ENCODE data around the gene KLF11. TPM values are rescaled to one million over a fixed set of nuclear protein-coding genes. Genes with fewer than 3 reads are reported as not detected.
A peak's percentile ranks its signal among the peaks of the same experiment; 100 is the strongest.

The KLF11 gene
- polyA plus RNA-seq, 2 of the 4 experiments (the other 2 are of a cell fraction): 2.8 to 8.2 TPM

GRCh38 chr2:10079266-10079869 is 36.0 kb downstream of the KLF11 start:
- ATAC-seq (peak; percentile 75 to 82), DNase-seq (ENCODE audit: low read depth in 1 of 2, low spot score in 1 of 2) (peak; percentile 36 to 58), FAIRE-seq (no peak)
- H3K9me3 ChIP-seq: no peaks in the 10 kb centered on the region
- peak overlapping the region; percentile 75 for H3K4me2 ChIP-seq
- TF ChIP-seq PHF8 (IDR thresholded peaks at IDR 0.05; ENCODE audit: borderline replicate concordance, low read depth): peak; percentile 37; the same call in 1 of the 2 replicates
- TF ChIP-seq TFCP2L1 (CRISPR knock-in tag; IDR thresholded peaks at IDR 0.05): no peak
- H3K4me1 ChIP-seq: 0 out of 3 replicates have a peak, but pooled peaks cover 3% of the 10 kb centered on the region
- WGBS (ENCODE audit: missing lambda C conversion rate): 15% methylated on average over 33 of the region's 53 CpGs
- ChIA-PET POLR2A (interaction anchor here (0.8 to 1.3 kb wide), 2 partner anchors 12 to 40 kb away, joined by 3 to 5 read pairs; no protein-coding TSS in a partner anchor), CTCF (interaction anchor here (0.5 to 27.5 kb wide), 27 partner anchors 8 to 581 kb away, joined by 3 to 612 read pairs (median 4); no protein-coding TSS in a partner anchor)
- peak overlapping the region; percentile 70 for H3K4me3 ChIP-seq
- peak overlapping the region; percentile 77 to 92 for H3K27ac ChIP-seq

- ChIA-PET POLR2A (interaction anchor here (0.6 to 1.3 kb wide), 2 partner anchors 17 to 40 kb away, joined by 3 to 5 read pairs; no protein-coding TSS in a partner anchor), CTCF (interaction anchor here (0.5 to 27.5 kb wide), 24 partner anchors 9 to 590 kb away, joined by 3 to 612 read pairs (median 4); no protein-coding TSS in a partner anchor)
- FAIRE-seq (no peak), ATAC-seq (peak; percentile 62 to 89), DNase-seq (ENCODE audit: low read depth in 1 of 2, low spot score in 1 of 2) (peak; percentile 57 to 66)
- Histone ChIP-seq H3K4me3 (peak within 1 kb of the TSS; percentile 70), H3K4me1 (0 out of 3 replicates have a peak, but pooled peaks cover 3% of the 10 kb centered on the region), H3K4me2 (peak within 1 kb of the TSS; percentile 75), H3K27ac (peak within 1 kb of the TSS; percentile 77 to 92), H3K9me3 (no peaks in the 10 kb centered on the region)
- WGBS (ENCODE audit: missing lambda C conversion rate): no CpG with 5 or more reads among the region's 98 CpGs
- no peak for TF ChIP-seq TP53 (CRISPR knock-in tag; IDR thresholded peaks at IDR 0.05)
- TF ChIP-seq ESRRA (IDR thresholded peaks at IDR 0.05; ENCODE audit: borderline replicate concordance, low read length): no peak
- no peak for TF ChIP-seq ZC3H11A (IDR thresholded peaks at IDR 0.05)
- TF ChIP-seq MAFK (IDR thresholded peaks at IDR 0.05; ENCODE audit: partially characterized antibody): no peak
- no peak for TF ChIP-seq HEYL (CRISPR knock-in tag; IDR thresholded peaks at IDR 0.05)
- TF ChIP-seq E2F6 (IDR thresholded peaks at IDR 0.05; ENCODE audit: borderline replicate concordance, low read depth): no peak
- TF ChIP-seq REST (IDR thresholded peaks at IDR 0.05): no peak
- no peak for TF ChIP-seq ATOH8 (CRISPR knock-in tag; IDR thresholded peaks at IDR 0.05; ENCODE audit: low read depth)
- peak; percentile 87 for TF ChIP-seq CTCF (IDR thresholded peaks at IDR 0.05)
- TF ChIP-seq MAX (IDR thresholded peaks at IDR 0.05): no peak
- TF ChIP-seq KDM5A (IDR thresholded peaks at IDR 0.05): no peak
- no peak for TF ChIP-seq USF2 (IDR thresholded peaks at IDR 0.05)
- peak in 1 of 2 experiments; percentile 15; a peak in 2 of 5 replicates for TF ChIP-seq RAD21 (conservative IDR thresholded peaks at IDR 0.05 in 1 of 2, IDR thresholded peaks at IDR 0.05 in 1 of 2)
- peak in 1 of 2 experiments; percentile 58; a peak in 1 of 5 replicates for TF ChIP-seq JUN (IDR thresholded peaks at IDR 0.05)
- no peak for TF ChIP-seq HMGXB4 (CRISPR knock-in tag; IDR thresholded peaks at IDR 0.05; ENCODE audit: borderline replicate concordance)
- TF ChIP-seq ZSCAN20 (CRISPR knock-in tag; IDR thresholded peaks at IDR 0.05): no peak
- no peak for TF ChIP-seq EHMT2 (IDR thresholded peaks at IDR 0.05; ENCODE audit: low read depth)
- no peak for TF ChIP-seq RCOR1 (IDR thresholded peaks at IDR 0.05; ENCODE audit: low read depth, low read length)
- TF ChIP-seq POLR2A (IDR thresholded peaks at IDR 0.05; ENCODE audit: low read length): no peak
- TF ChIP-seq HDAC2 (IDR thresholded peaks at IDR 0.05): no peak
- peak; percentile 59 for TF ChIP-seq SMC3 (IDR thresholded peaks at IDR 0.05)
- TF ChIP-seq NFE2L2 (conservative IDR thresholded peaks at IDR 0.05; ENCODE audit: low read length): no peak
These were observed 36.7 kb downstream of the KLF11 start, which contains the start of gene CYS1 for GRCh38 chr2:10079870-10080535. CYS1 (minus strand) TSS chr2:10080411; CDS start chr2:10080223, 188 bp downstream.
